HEK293T (cell line): ENCODE data around the gene MPHOSPH9.

ENCODE experiments used
- ARNT ChIP-seq: fragments of 450-650 bp; IDR thresholded peaks from 2 replicates; pipeline ENCODE4 v1.6.1; 2017; ENCODE audit warnings: mild to moderate bottlenecking
- BHLHE40 ChIP-seq: fragments of 450-650 bp; IDR thresholded peaks from 2 replicates; pipeline ENCODE4 v1.6.1; 2016; ENCODE audit warnings: mild to moderate bottlenecking, moderate library complexity, borderline replicate concordance
- ELF4 ChIP-seq: fragments of 450-650 bp; IDR thresholded peaks from 2 replicates; pipeline ENCODE4 v1.6.1; 2017; ENCODE audit warnings: antibody characterized with exemption
- FOXA1 ChIP-seq: fragments of 450-650 bp; IDR thresholded peaks from 2 replicates; pipeline ENCODE4 v1.6.1; 2016; ENCODE audit warnings: mild to moderate bottlenecking
- FOXK2 ChIP-seq: fragments of 450-650 bp; IDR thresholded peaks from 2 replicates; pipeline ENCODE4 v1.6.1; 2016; ENCODE audit warnings: mild to moderate bottlenecking
- FOXM1 ChIP-seq: fragments of 450-650 bp; IDR thresholded peaks from 2 replicates; pipeline ENCODE4 v1.6.1; 2017; ENCODE audit warnings: mild to moderate bottlenecking, borderline replicate concordance
- HDGF ChIP-seq: fragments of 450-650 bp; IDR thresholded peaks from 2 replicates; pipeline ENCODE4 v1.6.1; 2017; ENCODE audit warnings: antibody characterized with exemption, borderline replicate concordance
- L3MBTL2 ChIP-seq: fragments of 450-650 bp; conservative IDR thresholded peaks from 2 replicates; pipeline ENCODE4 v1.6.1; 2016; ENCODE audit warnings: mild to moderate bottlenecking
- LEF1 ChIP-seq: fragments of 450-650 bp; IDR thresholded peaks from 2 replicates; pipeline ENCODE4 v1.6.1; 2017; ENCODE audit warnings: mild to moderate bottlenecking, borderline replicate concordance
- PKNOX1 ChIP-seq: fragments of 450-650 bp; IDR thresholded peaks from 2 replicates; pipeline ENCODE4 v1.6.1; 2016
- SP1 ChIP-seq: fragments of 450-650 bp; IDR thresholded peaks from 2 replicates; pipeline ENCODE4 v1.6.1; 2017
- SUZ12 ChIP-seq: fragments of 450-650 bp; IDR thresholded peaks from 2 replicates; pipeline ENCODE4 v1.6.1; 2016; ENCODE audit warnings: mild to moderate bottlenecking
- TARDBP ChIP-seq: fragments of 450-650 bp; IDR thresholded peaks from 2 replicates; pipeline ENCODE4 v1.6.1; 2016
- ZNF384 ChIP-seq: fragments of 450-650 bp; IDR thresholded peaks from 2 replicates; pipeline ENCODE4 v1.6.1; 2016

DNA sequence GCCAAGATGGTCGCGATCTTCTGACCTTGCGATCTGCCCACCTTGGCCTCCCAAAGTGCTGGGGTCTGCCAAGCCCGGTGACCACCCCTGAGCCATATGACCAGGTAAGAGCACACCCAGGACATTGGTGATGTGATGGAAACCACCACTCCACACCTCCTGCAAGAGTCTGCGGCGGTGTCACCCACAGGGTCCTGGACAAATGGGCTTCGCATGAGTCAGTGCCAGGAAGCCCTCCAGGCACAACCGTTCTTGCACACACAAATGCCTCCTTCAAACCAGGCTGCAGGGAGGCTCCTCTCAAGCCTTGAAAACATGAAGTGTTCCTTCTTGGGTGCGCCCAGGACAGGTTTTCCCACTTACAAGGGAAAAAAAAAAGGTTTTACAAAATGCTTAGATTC is 98.7 kb downstream of the MPHOSPH9 start:
- no peak for TF ChIP-seq SP1
- TF ChIP-seq LEF1 = no peak
- no peak for TF ChIP-seq BHLHE40
- TF ChIP-seq HDGF = no peak
- no peak for TF ChIP-seq FOXM1
- TF ChIP-seq ELF4 = no peak
- no peak for TF ChIP-seq SUZ12
- TF ChIP-seq ARNT = no peak
- no peak for TF ChIP-seq L3MBTL2
- TF ChIP-seq ZNF384 = no peak
- no peak for TF ChIP-seq FOXA1
- no peak for TF ChIP-seq TARDBP
- TF ChIP-seq FOXK2 = no peak
- TF ChIP-seq PKNOX1 = no peak
